ENCODE data around the gene RRBP1.

RRBP1 gene

DNA sequence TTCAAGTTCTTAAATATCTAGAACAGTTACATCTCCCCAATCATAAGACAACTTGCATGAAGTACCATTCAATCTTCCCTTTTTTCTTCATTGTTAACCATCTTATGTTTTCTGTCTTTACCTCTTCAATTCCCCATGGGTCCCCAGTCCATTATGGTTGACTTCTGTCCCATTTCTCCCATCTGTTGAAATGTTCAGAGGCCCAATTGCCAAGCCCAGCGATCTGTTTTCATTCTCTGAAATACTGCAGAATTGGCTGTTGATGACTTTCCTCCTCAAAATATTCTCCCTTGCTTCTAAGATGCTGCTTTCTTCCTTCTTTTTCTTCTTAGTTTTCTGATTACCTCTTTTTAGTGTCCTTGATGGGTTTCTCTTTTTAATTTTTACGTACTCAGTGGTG, 86.2 kb downstream of the RRBP1 start:
- no peak for DNase-seq

DNA sequence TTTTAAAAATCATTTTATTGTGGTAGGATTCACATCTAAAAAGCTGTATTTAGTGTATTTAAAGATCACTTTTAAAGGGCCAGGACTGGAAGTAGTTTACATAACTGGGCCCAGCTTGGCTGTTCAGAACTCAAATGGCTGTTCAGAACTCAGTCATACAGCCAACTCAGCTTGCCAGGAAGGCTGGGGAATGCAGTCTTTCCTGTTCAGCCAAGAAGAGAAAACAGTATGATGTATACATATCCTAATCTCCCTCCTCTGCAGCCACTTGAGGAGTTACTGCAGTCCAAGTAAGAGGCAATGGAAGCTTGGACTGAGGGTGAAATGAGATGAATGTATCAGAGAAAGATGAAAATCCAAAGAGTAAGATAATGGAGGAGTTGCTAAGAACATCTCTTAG, 87.6 kb downstream of the RRBP1 start:
- DNase-seq = no peak

DNA sequence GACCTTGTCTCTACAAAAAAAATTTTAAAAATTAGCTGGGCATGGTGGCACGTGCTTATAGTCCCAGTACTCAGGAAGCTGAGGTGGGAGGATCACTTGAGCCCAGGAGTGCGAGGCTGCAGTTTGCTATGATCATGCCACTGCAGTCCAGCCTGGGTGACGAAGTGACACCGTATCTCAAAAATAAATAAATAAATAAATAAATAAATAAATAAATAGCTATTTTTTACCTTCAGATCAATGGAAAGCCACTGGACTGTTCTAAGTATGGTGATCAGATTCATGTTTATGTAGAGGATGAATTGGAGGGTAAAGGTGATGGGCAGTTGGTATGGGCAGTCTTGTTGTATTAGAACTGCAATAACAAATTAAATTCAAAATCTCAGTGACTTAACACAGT, 88.1 kb downstream of the RRBP1 start:
- DNase-seq = no peak

DNA sequence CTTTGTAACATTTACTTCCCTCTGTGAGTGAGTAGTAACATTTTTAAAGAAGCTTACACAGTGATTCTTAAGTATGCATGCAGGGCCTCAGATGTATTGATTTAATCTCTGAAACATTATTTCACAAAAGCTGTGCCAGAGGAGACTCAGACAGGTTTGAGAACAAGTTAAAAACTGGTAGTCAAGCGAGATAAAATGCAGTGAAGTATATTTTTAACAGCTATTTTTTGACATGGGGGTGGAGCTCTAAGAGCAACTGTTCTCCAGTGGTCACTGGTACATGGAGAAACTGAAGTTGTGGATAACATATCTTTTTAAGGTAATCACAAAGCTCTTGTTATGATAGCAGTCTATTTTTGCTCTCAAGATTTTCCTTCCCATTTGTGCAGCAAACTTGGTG, 91.8 kb downstream of the RRBP1 start:
- DNase-seq = no peak

DNA sequence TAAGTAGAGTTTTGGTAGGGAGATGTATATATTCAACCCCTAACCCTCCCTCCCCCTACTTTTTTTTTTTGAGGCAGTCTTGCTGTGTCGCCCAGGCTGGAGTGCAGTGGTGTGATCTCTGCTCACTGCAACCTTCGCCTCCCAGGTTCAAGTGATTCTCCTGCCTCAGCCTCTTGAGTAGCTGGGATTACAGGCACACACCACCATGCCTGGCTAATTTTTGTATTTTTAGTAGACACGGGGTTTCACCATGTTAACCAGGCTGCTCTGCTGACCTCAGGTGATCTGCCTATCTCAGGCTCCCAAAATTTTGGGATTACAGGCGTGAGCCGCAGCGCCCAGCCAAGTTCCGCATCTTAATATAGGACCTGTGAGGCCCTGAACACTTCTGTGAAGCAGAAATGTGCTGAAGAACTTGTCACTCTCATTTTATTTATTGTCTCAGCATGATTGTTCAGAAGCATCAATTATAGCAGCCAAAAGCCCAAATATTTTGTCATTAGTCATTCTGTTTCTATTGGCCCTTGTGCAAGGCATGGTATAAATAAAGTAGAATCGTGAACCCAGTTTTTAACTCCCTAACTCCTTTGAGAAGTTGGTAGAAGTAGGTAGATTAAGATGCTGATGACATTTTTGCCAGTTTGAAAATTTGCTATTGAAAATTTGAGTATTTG, 92.7 kb downstream of the RRBP1 start:
- DNase-seq = no peak

DNA sequence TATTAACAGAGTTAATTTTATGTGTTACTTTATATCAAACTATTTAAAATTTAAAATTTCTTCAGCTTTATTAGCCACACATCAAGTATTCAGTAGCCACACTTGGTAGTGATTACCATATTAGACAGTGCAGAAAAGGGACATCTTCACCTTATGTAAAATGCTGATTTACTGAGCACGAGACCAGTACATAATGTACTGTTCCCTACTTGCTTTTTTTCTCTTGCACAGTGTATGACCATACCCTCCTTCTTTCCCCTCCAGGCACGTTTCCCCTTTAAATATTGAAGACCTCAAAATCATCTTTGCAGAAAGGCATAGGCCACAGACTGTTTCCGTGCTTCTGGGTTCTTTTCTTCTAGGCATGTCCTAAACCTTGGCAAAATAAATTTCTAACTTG, 94.2 kb downstream of the RRBP1 start:
- no peak for DNase-seq

DNA sequence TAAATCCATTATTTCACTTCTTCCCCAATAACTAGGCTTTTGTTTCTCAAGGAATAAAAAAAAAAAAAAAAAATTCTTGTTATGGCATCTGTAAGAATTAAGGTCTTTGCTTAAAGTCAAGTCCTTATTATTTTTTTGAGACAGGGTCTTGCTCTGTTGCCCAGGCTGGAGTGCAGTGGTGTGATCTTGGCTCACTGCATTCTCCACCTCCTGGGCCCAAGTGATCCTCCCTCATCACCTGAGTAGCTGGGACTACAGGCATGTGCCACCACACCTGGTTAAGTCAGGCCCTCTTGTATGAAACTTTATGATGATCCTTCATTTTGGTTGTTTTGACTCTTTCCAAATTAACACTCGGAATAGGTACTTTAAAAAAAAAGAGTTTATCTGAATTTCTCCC, 94.9 kb downstream of the RRBP1 start:
- DNase-seq = no peak

DNA sequence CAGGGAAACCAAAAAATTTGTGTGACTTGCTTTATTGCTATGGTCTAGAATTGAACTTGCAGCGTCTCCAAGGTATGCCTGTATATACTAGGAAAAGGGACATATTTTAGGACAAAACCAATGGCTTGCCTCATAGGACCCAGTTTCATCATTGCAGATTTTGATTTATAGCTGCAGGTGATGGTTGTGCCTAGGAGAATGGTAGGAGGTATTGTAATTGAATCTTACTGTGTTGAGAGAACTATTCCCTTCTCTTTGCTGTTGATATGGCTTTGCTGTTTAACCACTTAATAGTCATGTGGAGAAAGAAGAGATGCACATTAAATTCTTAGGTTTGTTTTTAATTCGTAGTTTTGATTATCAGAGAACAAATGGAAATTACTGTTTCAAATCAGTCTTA, 95.8 kb downstream of the RRBP1 start:
- DNase-seq = no peak

DNA sequence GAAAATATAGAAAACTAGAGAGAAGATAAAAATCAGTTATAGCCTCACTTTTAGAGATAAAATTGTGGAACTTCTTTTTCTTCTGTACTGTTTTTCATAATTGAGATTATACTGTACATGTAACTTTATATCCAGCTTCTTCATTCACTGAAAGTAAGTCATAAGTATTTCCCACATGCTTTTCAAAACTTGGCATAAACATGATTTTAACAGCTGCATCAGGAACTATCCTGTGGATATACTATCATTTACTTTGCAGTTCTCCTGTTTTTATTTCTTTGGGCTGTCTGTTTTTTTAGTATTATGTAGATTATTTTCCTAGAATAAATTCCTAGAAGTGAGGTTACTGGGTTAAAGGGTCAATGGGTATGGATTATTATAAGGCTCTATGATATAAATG, 97.4 kb downstream of the RRBP1 start:
- no peak for DNase-seq

DNA sequence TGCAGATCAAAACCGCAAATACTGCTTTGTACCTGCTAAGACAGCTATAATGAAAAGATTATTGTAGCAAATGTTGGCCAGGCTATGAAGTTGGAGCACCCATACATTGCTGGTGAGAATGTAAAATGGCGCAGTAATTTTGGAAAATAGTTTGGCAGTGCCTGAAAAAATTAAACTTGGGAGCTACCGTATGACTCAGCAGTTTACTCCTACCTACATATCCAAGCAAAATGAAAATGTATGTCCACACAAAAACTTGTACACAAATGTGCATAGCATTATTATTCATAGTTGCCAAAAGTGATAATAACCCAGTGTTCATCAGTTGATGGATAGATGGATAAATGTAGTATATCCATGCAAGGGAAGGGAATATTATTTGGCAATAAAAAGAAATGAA, 98.9 kb downstream of the RRBP1 start:
- DNase-seq = no peak

DNA sequence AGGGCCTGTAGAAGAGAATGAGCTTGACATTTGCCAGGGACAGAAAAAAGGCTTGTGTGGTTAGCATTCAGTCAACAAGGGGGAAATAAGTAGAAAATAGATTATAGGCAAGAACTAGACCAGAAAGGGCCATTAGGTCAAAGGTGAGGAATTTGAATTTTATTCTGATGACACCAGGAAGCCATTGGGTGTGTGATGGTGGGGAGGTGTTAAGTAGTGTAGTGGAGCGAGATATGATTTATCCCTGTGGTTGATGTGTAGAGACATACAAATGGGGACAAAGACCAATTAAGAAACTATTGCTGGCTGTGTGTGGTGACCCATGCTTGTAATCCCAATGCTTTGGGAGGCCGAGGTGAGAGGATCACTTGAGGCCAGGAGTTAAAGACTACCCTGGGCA, 101.1 kb downstream of the RRBP1 start:
- no peak for DNase-seq

DNA sequence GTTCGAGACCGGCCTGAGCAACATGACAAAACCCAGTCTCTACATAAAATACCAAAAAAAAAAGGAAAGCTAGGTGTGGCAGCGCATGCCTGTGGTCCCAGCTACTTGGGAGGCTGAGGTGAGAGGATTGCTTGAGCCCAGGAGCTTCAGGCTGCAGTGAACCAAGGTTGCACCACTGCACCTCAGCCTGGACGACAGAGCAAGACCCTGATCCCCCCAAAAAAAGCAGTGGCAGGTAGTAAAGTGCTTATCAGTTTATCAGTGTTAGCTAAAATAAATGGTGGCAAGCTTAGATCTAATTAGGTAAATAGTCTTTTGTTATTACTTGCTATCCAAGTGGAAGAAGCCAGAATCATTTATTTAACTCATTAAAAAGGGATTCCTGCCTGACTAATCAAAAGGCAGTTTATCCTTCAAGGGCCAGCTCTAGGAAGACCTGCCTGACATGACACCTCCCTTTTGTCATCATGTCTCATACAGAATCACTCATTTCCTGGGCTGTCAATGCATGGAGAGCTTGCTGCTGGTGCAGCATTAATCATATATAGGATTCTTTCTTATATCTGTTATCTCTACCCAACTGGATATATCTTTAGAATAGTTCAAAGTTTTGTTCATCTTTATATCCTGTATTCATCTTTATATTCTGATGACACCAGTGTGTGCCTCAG, 102.5 kb downstream of the RRBP1 start:
- no peak for DNase-seq

DNA sequence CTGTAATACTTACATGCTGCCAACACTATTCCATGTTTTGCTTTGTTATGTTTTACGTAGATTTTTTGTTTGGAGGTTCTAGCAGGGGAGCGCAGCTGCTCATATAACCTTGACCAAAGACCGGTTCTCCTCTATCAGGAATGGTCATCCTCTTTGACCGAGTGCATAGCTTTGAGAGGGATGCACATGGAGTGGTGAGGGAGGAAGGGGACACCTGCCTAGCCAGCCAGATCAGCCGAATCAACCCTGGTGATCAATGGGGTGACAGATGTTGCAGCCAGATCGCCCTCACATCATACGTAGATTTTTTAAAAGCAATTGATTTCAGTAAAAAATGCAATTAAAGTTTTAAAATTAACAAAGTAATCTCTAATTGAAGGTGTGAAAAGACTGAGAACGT, 105.8 kb downstream of the RRBP1 start:
- DNase-seq = no peak

DNA sequence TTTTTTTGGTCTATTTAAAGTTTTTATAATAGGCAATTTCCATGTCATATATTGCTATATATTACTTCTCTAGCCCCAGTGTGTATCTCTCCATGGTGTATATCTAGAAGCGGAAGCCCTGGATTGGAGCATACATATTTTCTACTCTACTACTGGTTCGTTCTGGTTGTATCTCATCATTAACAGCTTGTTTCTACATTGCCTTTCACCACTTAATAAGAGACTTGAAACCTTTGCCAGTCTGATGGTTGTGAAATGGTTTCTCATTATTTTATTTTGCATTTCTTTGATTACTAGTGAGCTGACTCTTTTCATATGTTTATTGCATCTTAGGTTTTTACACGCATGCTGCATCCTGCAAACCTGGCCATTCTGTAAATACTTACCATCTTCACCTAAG, 108.6 kb downstream of the RRBP1 start:
- no peak for DNase-seq

DNA sequence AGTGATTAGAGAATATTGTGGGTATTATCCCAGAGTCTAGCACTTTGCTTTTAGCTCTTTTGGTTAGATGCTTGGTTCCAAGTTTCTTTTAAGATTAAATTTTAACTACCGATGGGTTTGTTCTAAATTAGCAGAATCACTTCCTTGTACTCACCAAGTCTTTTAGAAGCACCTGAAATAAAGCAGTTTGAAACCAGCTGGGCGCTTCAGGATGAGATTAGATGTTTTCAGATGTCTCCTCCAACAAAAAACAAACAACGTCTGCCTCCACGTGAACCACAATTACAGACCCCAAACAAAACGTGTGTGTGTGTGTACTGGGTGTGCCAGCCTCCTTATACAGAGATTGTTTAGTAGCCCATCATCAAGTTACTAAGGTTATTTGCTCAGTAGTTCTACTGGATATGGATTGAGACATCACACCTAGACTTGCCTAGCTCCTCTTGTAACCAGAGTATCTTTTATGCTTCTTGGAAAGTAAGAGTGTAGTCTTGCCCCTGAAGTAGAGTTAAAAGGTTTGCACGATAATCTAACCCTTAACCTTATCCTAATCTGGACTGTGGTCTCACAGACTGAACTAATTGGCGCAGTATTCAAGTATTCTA, 109.9 kb downstream of the RRBP1 start:
- no peak for DNase-seq

DNA sequence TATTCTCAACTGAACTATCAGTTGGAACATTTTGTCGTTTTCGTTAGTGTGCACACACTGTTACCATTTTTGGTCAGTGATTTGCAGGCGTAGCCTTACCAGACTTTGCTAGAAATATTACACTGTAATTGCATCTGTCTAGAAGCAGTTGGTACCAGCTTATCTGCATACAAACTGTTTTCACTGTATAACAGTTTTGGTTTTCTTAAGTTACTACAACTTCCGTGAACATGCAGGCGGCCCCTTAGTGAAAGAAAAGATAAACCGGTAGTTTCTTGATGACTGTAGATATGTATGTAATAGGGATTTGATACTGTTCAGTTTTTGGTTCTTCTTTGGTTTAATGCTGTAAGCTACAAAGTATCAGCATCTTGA, 110.9 kb downstream of the RRBP1 start:
- DNase-seq = peak; percentile 19

DNA sequence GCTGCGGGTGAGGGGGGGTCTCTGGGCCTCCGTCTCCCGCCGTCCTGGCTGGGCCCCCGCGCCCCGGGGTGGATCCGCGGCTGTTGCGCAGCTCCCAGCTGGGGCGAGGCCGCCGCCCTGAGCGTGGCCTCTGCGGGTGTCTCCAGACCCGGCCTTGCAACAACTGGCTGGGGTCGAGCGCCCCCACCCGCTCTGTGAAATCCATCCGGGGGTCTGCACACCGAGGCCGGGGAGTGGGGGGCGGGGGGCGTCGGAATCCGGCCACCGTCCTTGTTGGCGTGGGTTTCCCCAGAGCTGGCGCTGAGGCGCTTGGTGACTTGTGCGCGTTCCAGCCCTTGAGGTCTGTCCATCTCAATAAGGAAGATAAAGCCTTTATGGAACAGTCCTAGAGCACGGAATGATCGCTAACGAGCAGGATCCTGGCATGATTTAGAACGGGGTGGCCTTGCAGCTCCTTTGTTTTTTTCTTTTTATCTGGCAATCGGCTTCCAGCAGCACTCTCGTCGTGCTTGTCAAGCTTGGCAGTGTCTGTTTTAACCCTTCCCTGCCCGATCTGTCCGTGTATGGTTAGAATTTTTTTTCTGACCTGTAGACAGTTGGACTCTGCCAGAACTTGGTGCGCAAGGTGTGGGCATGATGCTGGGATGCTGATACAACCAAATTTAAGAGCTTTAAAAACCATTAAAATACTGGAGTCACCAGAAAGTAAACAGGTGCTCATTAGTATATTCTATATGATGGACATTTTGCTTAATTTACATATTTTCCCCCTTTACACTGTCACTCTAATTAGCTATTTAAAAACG, 111.5 kb downstream of the RRBP1 start:
- no peak for DNase-seq

DNA sequence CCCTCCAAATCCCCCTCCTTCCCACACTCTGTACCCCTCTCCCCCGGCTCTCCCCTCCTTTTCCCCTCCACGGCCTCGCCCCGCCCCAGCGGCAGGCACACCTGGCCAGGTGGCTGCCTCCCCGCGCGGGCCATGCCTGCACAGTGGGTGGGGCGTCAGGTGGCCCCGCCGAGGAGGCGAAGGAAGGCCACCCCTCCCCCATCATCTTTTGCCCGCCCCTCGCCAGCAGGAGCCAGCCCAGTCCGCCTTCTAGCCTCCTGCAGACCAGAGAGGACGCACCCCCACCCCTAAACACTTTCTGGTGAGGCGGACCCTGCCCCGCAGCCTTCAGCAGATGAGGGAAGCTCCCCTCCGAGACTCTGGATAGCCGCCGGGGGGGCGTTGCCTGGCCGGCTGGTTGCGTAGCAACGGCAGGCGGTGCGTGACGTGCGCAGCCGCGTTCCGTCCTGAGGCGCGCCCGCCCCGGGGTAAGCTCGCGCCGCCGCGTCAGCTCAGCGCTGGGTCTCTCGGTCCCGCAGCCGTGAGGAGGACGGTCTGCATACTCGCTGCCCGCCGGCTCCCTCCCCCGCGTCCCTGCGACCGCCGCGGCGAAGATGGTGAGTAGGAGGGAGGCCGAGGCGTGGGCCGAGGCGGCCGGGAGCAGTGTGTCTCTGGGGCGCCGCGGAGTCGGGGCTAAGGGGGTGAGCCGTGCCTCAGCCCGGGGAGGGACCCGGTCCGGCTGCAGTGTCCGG, 112.3 kb downstream of the RRBP1 start, which contains the start of gene DSTN:
Gene DSTN, plus strand, starts transcription at position 460 of the 731 bp plus-strand sequence. Its CDS starts 134 bp downstream, at position 594.
- peak; percentile 57 for DNase-seq

DNA sequence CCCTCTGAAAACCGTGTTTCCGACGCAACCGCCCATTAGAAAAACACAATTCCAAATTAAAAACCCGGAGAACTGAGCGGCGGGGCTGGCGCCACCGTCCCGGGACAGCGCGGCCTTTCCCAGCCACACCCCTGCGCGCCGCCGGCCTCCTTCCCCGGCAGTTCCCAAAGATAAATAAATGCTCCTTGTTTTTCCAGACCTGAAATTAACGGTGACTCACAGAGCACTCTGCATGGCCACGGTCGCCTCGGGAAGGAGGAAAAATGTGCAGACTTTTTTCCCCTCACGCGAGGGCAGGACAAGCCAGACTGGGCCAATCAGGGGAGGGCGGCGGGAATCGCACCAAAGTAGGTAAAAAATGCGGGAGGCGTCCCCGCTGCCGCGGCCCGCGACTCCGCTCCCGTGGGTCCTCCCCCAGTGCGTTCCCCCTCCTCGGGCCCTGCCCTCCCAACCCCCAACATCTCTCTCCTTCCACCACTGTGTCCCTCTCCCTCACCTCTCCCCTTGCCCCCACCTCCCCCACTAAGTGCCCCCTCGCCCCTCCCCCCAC, 113.0 kb downstream of the RRBP1 start:
- DNase-seq = no peak

DNA sequence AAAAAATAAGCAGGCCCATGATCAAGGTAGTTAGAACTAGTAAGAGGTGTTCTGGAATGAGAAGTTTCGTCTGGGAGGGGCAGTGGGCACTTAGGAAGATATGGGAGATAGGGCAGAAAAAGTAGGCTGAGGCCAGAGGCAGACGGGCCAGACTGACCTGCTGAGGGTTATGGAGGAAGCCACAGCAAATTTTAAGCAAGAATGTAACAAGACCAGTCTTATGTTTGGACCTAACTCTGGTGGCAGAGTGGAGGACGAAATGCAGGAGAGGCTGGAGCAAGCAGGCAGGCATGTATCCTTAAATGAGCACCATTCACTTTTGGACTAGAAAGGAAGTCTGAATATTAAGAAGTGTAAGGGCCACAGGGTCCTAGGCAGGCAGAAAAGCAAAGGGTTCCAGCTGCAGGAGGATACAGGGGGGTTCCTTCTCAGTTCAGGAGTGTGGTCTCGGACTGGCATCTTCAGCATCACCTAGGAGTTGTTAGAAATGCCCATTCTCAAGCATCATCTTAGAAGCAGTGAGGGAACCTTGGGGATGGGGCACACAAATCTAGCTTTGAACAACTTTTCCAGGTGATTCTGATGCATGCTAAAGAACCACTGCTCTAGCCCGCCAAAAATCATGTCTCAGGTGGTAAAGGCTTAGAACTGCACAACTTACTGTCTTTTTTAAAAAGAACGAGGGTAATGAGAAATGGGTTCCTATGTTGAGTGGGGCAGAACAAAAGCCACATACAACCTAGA, 113.8 kb downstream of the RRBP1 start:
- DNase-seq = no peak

DNA sequence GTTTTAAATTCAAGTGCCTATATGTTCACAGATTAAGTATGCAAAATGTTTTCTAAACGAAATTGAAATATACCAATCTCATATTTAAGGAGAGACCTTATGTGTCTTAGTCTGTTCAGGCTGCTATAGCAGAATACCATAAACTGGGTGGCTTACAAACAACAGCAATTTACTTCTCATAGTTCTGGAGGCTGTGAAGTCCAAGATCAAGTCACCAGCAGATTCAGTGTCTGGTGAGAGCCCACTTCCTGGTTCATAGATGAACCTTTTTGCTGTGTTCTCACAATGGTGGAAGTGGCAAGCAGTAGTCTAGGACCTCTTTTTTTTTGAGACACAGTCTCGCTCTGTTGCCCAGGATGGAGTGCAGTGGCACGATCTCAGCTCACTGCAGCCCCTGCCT, 115.7 kb downstream of the RRBP1 start:
- no peak for DNase-seq
